A549 (cell line): ENCODE measurements around the gene TMEM165. TPM values are rescaled to one million over a fixed set of nuclear protein-coding genes. Genes with fewer than 3 reads are reported as not detected.

Source experiments
- ATAC-seq, 2 experiments: fragments of 200-7000 bp in 1 of 2; fragments of >200 bp in 1 of 2; cut with Nextera tagmentation in 1 of 2; cut with Tn5 transposase in 1 of 2; 3 replicates each; pipeline versions ENCODE4 v1.8.0 to v1.9.1; 2018 to 2020; ENCODE audit warnings: mild to moderate bottlenecking in 1 of 2, moderate library complexity in 1 of 2
- CTCF ChIA-PET: fragments of 300-600 bp; sonication (Branson Sonifier 250); formaldehyde crosslinking; extraction: SDS; loops from one replicate; lab custom pipeline; 2021; ENCODE audit warnings: antibody characterized with exemption, inconsistent platforms; lab: Yijun Ruan, JAX
- POLR2A ChIA-PET: fragments of 350-600 bp; formaldehyde crosslinking; extraction: SDS; loops from one replicate; lab custom pipeline; 2021; ENCODE audit warnings: antibody characterized with exemption, inconsistent platforms; lab: Yijun Ruan, JAX
- DNase-seq, 2 experiments: peaks; one replicate each; pipeline versions ENCODE4 v3.0.0 to v3.0.0-alpha.2; 2011 to 2016; ENCODE audit warnings: low read depth in 1 of 2, low spot score in 1 of 2
- FAIRE-seq: peaks from 2 replicates; lab custom pipeline; 2011; peaks lifted over from hg19 to GRCh38; lab: Jason Lieb, UNC
- H3K27ac ChIP-seq, 2 experiments: fragments of >200 bp; sonication (Bioruptor Twin); formaldehyde crosslinking; 3 replicates each; pipeline ENCODE4 v1.5.1; 2016 to 2017
- H3K4me1 ChIP-seq: fragments of >200 bp; sonication (Bioruptor Twin); formaldehyde crosslinking; 3 replicates; pipeline ENCODE4 v1.6.1; 2016
- H3K4me2 ChIP-seq: fragments of >200 bp; sonication (Bioruptor Twin); formaldehyde crosslinking; 3 replicates; pipeline ENCODE4 v1.6.1; 2016
- H3K4me3 ChIP-seq: fragments of >200 bp; sonication (Bioruptor Twin); formaldehyde crosslinking; 3 replicates; pipeline ENCODE4 v1.5.1; 2016
- H3K9me3 ChIP-seq: fragments of >200 bp; sonication (Bioruptor Twin); formaldehyde crosslinking; 3 replicates; pipeline ENCODE4 v1.6.1; 2016
- ATOH8 ChIP-seq: fragments of 250-450 bp; sonication (Bioruptor Pico); IDR thresholded peaks from 2 replicates; pipeline ENCODE4 v1.5.0; 2020; ENCODE audit warnings: low read depth, mild to moderate bottlenecking, moderate library complexity
- BCL3 ChIP-seq: fragments of >200 bp; sonication (Bioruptor Twin); formaldehyde crosslinking; IDR thresholded peaks from 3 replicates; pipeline ENCODE4 v1.6.1; 2016
- CHD2 ChIP-seq: fragments of 150-350 bp; IDR thresholded peaks from 2 replicates; pipeline ENCODE4 v1.6.1; 2014; ENCODE audit warnings: low read length; ENCODE audit not compliant: partially characterized antibody
- CTCF ChIP-seq: fragments of >200 bp; sonication (Bioruptor Twin); formaldehyde crosslinking; IDR thresholded peaks from 3 replicates; pipeline ENCODE4 v1.5.1; 2016
- EHF ChIP-seq: fragments of 250-450 bp; sonication (Bioruptor Pico); IDR thresholded peaks from 2 replicates; pipeline ENCODE4 v1.5.0; 2020; ENCODE audit warnings: mild to moderate bottlenecking
- EP300 ChIP-seq, 2 experiments: fragments of >200 bp; sonication (Bioruptor Twin); formaldehyde crosslinking; IDR thresholded peaks; 2 replicates in 1 of 2; 3 replicates in 1 of 2; pipeline ENCODE4 v1.6.1; 2016 to 2017
- FOSB ChIP-seq: fragments of 250-450 bp; sonication (Bioruptor Pico); IDR thresholded peaks from 2 replicates; pipeline ENCODE4 v1.5.0; 2020; ENCODE audit warnings: mild to moderate bottlenecking, moderate library complexity
- FOXS1 ChIP-seq: fragments of 250-450 bp; sonication (Bioruptor Pico); IDR thresholded peaks from 2 replicates; pipeline ENCODE4 v1.5.0; 2020; ENCODE audit warnings: mild to moderate bottlenecking, moderate library complexity
- GATA3 ChIP-seq: IDR thresholded peaks from 2 replicates; pipeline ENCODE4 v1.6.1; 2012; ENCODE audit warnings: borderline replicate concordance
- HDAC2 ChIP-seq: fragments of 200-600 bp; sonication (generic); IDR thresholded peaks from 2 replicates; pipeline ENCODE4 v1.6.1; 2016
- HEYL ChIP-seq: fragments of 250-450 bp; sonication (Bioruptor Pico); IDR thresholded peaks from 2 replicates; pipeline ENCODE4 v1.8.0; 2021; ENCODE audit warnings: mild to moderate bottlenecking, moderate library complexity
- HOXB5 ChIP-seq: fragments of 250-450 bp; sonication (Bioruptor Pico); IDR thresholded peaks from 2 replicates; pipeline ENCODE4 v1.5.0; 2020; ENCODE audit warnings: mild to moderate bottlenecking, moderate library complexity
- JUN ChIP-seq, 2 experiments: fragments of >200 bp; sonication (Bioruptor Twin); formaldehyde crosslinking; IDR thresholded peaks; 2 replicates in 1 of 2; 3 replicates in 1 of 2; pipeline ENCODE4 v1.6.1; 2016 to 2017
- JUNB ChIP-seq: fragments of >200 bp; sonication (Bioruptor Twin); formaldehyde crosslinking; IDR thresholded peaks from 2 replicates; pipeline ENCODE4 v1.6.1; 2016
- KDM1A ChIP-seq: fragments of 200-600 bp; sonication (generic); IDR thresholded peaks from 2 replicates; pipeline ENCODE4 v1.6.1; 2016; ENCODE audit warnings: low read depth, mild to moderate bottlenecking
- MAX ChIP-seq: IDR thresholded peaks from 2 replicates; pipeline ENCODE4 v1.6.1; 2012
- MYC ChIP-seq: IDR thresholded peaks from 2 replicates; pipeline ENCODE4 v1.6.1; 2012; ENCODE audit warnings: mild to moderate bottlenecking, inconsistent platforms, low read length, improper control_type of control experiment, borderline replicate concordance
- NFE2L2 ChIP-seq: fragments of 150-350 bp; conservative IDR thresholded peaks from 2 replicates; pipeline ENCODE4 v1.6.1; 2014; ENCODE audit warnings: low read length
- NR3C1 ChIP-seq: fragments of >200 bp; sonication (Bioruptor Twin); formaldehyde crosslinking; IDR thresholded peaks from 3 replicates; pipeline ENCODE4 v1.6.1; 2017
- PHF8 ChIP-seq: fragments of 200-600 bp; sonication (generic); IDR thresholded peaks from 2 replicates; pipeline ENCODE4 v1.6.1; 2016; ENCODE audit warnings: low read depth, mild to moderate bottlenecking, antibody characterized with exemption, moderate library complexity, borderline replicate concordance
- POLR2AphosphoS2 ChIP-seq: conservative IDR thresholded peaks from 2 replicates; pipeline ENCODE4 v1.6.1; 2012; ENCODE audit warnings: low read length, improper control_type of control experiment, inconsistent platforms
- RAD21 ChIP-seq, 2 experiments: fragments of >200 bp in 1 of 2; sonication (Bioruptor Twin) in 1 of 2; formaldehyde crosslinking in 1 of 2; IDR thresholded peaks in 1 of 2; conservative IDR thresholded peaks in 1 of 2; 2 replicates in 1 of 2; 3 replicates in 1 of 2; pipeline ENCODE4 v1.6.1; 2012 to 2018; ENCODE audit warnings: inconsistent platforms in 1 of 2
- RARB ChIP-seq: fragments of 250-450 bp; sonication (Bioruptor Pico); IDR thresholded peaks from 2 replicates; pipeline ENCODE4 v1.8.0; 2021; ENCODE audit warnings: mild to moderate bottlenecking, moderate library complexity
- RCOR1 ChIP-seq: fragments of 150-350 bp; IDR thresholded peaks from 2 replicates; pipeline ENCODE4 v1.6.1; 2014; ENCODE audit warnings: antibody characterized with exemption, low read length, low read depth
- TFCP2L1 ChIP-seq: fragments of 250-450 bp; sonication (Bioruptor Pico); IDR thresholded peaks from 2 replicates; pipeline ENCODE4 v1.5.0; 2021; ENCODE audit warnings: mild to moderate bottlenecking
- TP53 ChIP-seq: fragments of 250-450 bp; sonication (Bioruptor Pico); IDR thresholded peaks from 2 replicates; pipeline ENCODE4 v1.5.0; 2021; ENCODE audit warnings: mild to moderate bottlenecking, moderate library complexity
- ZNF302 ChIP-seq: fragments of 250-450 bp; sonication (Bioruptor Pico); IDR thresholded peaks from 2 replicates; pipeline ENCODE4 v1.9.0; 2021; ENCODE audit warnings: inconsistent platforms, mild to moderate bottlenecking, moderate library complexity
- WGBS: methylation state at CpG from one replicate; pipeline ENCODE4 v1.1.6; 2017; ENCODE audit errors: missing lambda C conversion rate; 5-methylcytosine and 5-hydroxymethylcytosine counted together
- polyA plus RNA-seq, 4 experiments: library from polyadenylated mRNA; depleted of rRNA in 3 of 4; stranded (reverse); fragments of >200 nt; fragmentation: RNase III in 1 of 4; extraction: RNeasy Plus Mini Kit Qiagen cat#74134 plus additional on column Dnase treatment in 1 of 4; gene quantifications; 2 replicates in 3 of 4; 3 replicates in 1 of 4; pipeline ENCODE4 v1.2.3, GENCODE V29; 2011 to 2017

Gene TMEM165
- polyA plus RNA-seq, 2 of the 4 experiments (the other 2 are of a cell fraction) = 52.6 to 83.5 TPM

GRCh38 chr4:55365345-55365728, 30.4 kb upstream of the TMEM165 start:
- no peak overlapping the region for H3K4me3 ChIP-seq
- CTCF ChIA-PET = no interaction called here

GRCh38 chr4:55366621-55367020, 29.1 kb upstream of the TMEM165 start:
- ATAC-seq = no peak
- no peak for TF ChIP-seq FOSB (CRISPR knock-in tag)
- no peak for TF ChIP-seq NR3C1
- TF ChIP-seq ZNF302 (CRISPR knock-in tag) = no peak
- no peak for TF ChIP-seq PHF8
- TF ChIP-seq JUN (IDR thresholded peaks at IDR 0.05) = no peak
- no peak for TF ChIP-seq FOXS1 (CRISPR knock-in tag)
- TF ChIP-seq NFE2L2 = no peak
- no peak for TF ChIP-seq BCL3
- TF ChIP-seq GATA3 = no peak
- no peak for TF ChIP-seq RAD21 (conservative IDR thresholded peaks at IDR 0.05 in 1 of 2, IDR thresholded peaks at IDR 0.05 in 1 of 2)
- TF ChIP-seq CHD2 = no peak
- no peak for TF ChIP-seq ATOH8 (CRISPR knock-in tag)
- TF ChIP-seq TFCP2L1 (CRISPR knock-in tag) = no peak
- no peak for TF ChIP-seq TP53
- FAIRE-seq = no peak
- H3K4me2 ChIP-seq = no peak overlapping the region
- no peak overlapping the region for H3K4me3 ChIP-seq
- no peak overlapping the region for H3K27ac ChIP-seq
- ChIA-PET CTCF (interaction anchor here (1.6 kb wide), 1 partner anchor 14 kb away, joined by 4 read pairs; no protein-coding TSS in a partner anchor), POLR2A (no interaction called here)
- WGBS = 80% methylated on average over 7 of the region's 7 CpGs
- H3K4me1 ChIP-seq = no peaks in the 10 kb centered on the region
- no peaks in the 10 kb centered on the region for H3K9me3 ChIP-seq
- DNase-seq = no peak

More at GRCh38 chr4:55365345-55365728, 30.4 kb upstream of the TMEM165 start:
- no peak overlapping the region for H3K27ac ChIP-seq
- TF ChIP-seq EP300 (IDR thresholded peaks at IDR 0.05) = no peak
- TF ChIP-seq, all 56 proteins: peak for 0
- FAIRE-seq = no peak
- Histone ChIP-seq H3K9me3 (no peaks in the 10 kb centered on the region), H3K4me2 (no peak overlapping the region), H3K4me1 (no peaks in the 10 kb centered on the region)
- 95% methylated on average over 7 of the region's 7 CpGs for WGBS
- DNase-seq = no peak
- no peak for ATAC-seq
- POLR2A ChIA-PET = no interaction called here

- Histone ChIP-seq H3K9me3 (no peaks in the 10 kb centered on the region), H3K27ac (no peak overlapping the region), H3K4me2 (no peak overlapping the region), H3K4me1 (no peaks in the 10 kb centered on the region), H3K4me3 (no peak overlapping the region)
- POLR2A ChIA-PET = no interaction called here
- no peak for FAIRE-seq
- no peak for ATAC-seq
- CTCF ChIA-PET = interaction anchor here (1.6 kb wide), 1 partner anchor 14 kb away, joined by 4 read pairs; no protein-coding TSS in a partner anchor
- TF ChIP-seq KDM1A = no peak
- 58% methylated on average over 6 of the region's 6 CpGs for WGBS
- DNase-seq = no peak
These were observed 28.6 kb upstream of the TMEM165 start for GRCh38 chr4:55367084-55367722.

GRCh38 chr4:55369968-55370367, 25.8 kb upstream of the TMEM165 start:
- no peak for FAIRE-seq
- CTCF ChIA-PET = no interaction called here
- 86% methylated on average over 2 of the region's 2 CpGs for WGBS
- no peak for TF ChIP-seq HOXB5 (CRISPR knock-in tag)
- no peak for TF ChIP-seq TFCP2L1 (CRISPR knock-in tag)
- TF ChIP-seq EHF (CRISPR knock-in tag) = no peak
- no peak for TF ChIP-seq EP300 (IDR thresholded peaks at IDR 0.05)
- TF ChIP-seq HEYL = no peak
- no peak for TF ChIP-seq RARB
- TF ChIP-seq HDAC2 = no peak
- TF ChIP-seq MYC = no peak
- no peak for TF ChIP-seq CTCF
- TF ChIP-seq MAX = no peak
- no peak for TF ChIP-seq ZNF302 (CRISPR knock-in tag)
- TF ChIP-seq BCL3 = no peak
- no peak for TF ChIP-seq POLR2AphosphoS2
- no peak for TF ChIP-seq RCOR1
- TF ChIP-seq JUNB = no peak
- no peak for TF ChIP-seq FOSB (CRISPR knock-in tag)

More at GRCh38 chr4:55369968-55370367, 25.8 kb upstream of the TMEM165 start:
- POLR2A ChIA-PET = no interaction called here
- H3K4me2 ChIP-seq = no peak overlapping the region
- no peaks in the 10 kb centered on the region for H3K4me1 ChIP-seq
- H3K27ac ChIP-seq = no peak overlapping the region
- ATAC-seq (no peak), DNase-seq (no peak)
- H3K9me3 ChIP-seq = no peaks in the 10 kb centered on the region
- H3K4me3 ChIP-seq = no peak overlapping the region
